Measurements from ENCODE around the gene METTL26. TPM values are rescaled to one million over a fixed set of nuclear protein-coding genes. Genes with fewer than 3 reads are reported as not detected.
A peak's percentile ranks its signal among the peaks of the same experiment; 100 is the strongest.

METTL26 gene
- total RNA-seq, 2 experiments from 2014 or later = 119 to 133 TPM

- Mint-ChIP-seq H3K27ac (peak overlapping the region; percentile 63), H3K4me1 (ENCODE audit: low read depth) (peaks cover 22% of the 10 kb centered on the region), H3K9me3 (no peaks in the 10 kb centered on the region), H3K36me3 (ENCODE audit: low read depth) (peaks cover 13% of the 10 kb centered on the region), H3K27me3 (no peaks in the 10 kb centered on the region), H3K4me3 (peak overlapping the region; percentile 83)
- intact Hi-C loops (cut with micrococcal nuclease) = no loop called here
- ChIA-PET POLR2A (interaction anchor here (0.8 to 1.5 kb wide), 2 partner anchors 20 to 46 kb away, joined by 3 to 5 read pairs; partner anchors contain the start of gene METTL26), CTCF (no interaction called here)
- no peak for TF ChIP-seq CTCF (IDR thresholded peaks at IDR 0.05)
- DNase-seq = no peak
- ATAC-seq = no peak
These were observed 45.3 kb downstream of the METTL26 start for GRCh38 chr16:590815-591200.

- no peaks in the 10 kb centered on the region for H3K9me3 Mint-ChIP-seq
- ATAC-seq = no peak
- H3K36me3 Mint-ChIP-seq (ENCODE audit: low read depth) = peaks cover 13% of the 10 kb centered on the region
- H3K4me3 Mint-ChIP-seq = peak overlapping the region; percentile 83
- H3K27ac Mint-ChIP-seq = peak overlapping the region; percentile 63
- intact Hi-C loops (cut with micrococcal nuclease) = no loop called here
- ChIA-PET CTCF (no interaction called here), POLR2A (interaction anchor here (0.8 to 1.5 kb wide), 2 partner anchors 20 to 46 kb away, joined by 3 to 5 read pairs; partner anchors contain the start of gene METTL26)
- H3K4me1 Mint-ChIP-seq (ENCODE audit: low read depth) = peaks cover 22% of the 10 kb centered on the region
- TF ChIP-seq CTCF (IDR thresholded peaks at IDR 0.05) = no peak
- DNase-seq = peak; percentile 36
- H3K27me3 Mint-ChIP-seq = no peaks in the 10 kb centered on the region
These were observed 45.8 kb downstream of the METTL26 start for GRCh38 chr16:590188-590814.

- intact Hi-C loops (cut with micrococcal nuclease) = loop anchor here (10.0 kb wide), 1 partner anchor 75 kb away; the partner anchor contains the start of gene RHOT2
- ATAC-seq (peak; percentile 89), DNase-seq (peak; percentile 99)
- Mint-ChIP-seq H3K9me3 (no peaks in the 10 kb centered on the region), H3K27ac (peak within 1 kb of the TSS; percentile 97), H3K4me1 (ENCODE audit: low read depth) (peaks cover 22% of the 10 kb centered on the region), H3K36me3 (ENCODE audit: low read depth) (peaks cover 13% of the 10 kb centered on the region), H3K4me3 (peak within 1 kb of the TSS; percentile 83), H3K27me3 (no peaks in the 10 kb centered on the region)
- no peak for TF ChIP-seq CTCF (IDR thresholded peaks at IDR 0.05)
- ChIA-PET CTCF (no interaction called here), POLR2A (interaction anchor here (1.5 kb wide), 1 partner anchor 47 kb away, joined by 5 read pairs; the partner anchor contains the start of gene METTL26)
These were observed 46.4 kb downstream of the METTL26 start, which contains the start of gene RAB40C for GRCh38 chr16:589658-590187. Gene RAB40C (plus strand): TSS chr16:590066. CDS start chr16:590292, 226 bp downstream.

DNA sequence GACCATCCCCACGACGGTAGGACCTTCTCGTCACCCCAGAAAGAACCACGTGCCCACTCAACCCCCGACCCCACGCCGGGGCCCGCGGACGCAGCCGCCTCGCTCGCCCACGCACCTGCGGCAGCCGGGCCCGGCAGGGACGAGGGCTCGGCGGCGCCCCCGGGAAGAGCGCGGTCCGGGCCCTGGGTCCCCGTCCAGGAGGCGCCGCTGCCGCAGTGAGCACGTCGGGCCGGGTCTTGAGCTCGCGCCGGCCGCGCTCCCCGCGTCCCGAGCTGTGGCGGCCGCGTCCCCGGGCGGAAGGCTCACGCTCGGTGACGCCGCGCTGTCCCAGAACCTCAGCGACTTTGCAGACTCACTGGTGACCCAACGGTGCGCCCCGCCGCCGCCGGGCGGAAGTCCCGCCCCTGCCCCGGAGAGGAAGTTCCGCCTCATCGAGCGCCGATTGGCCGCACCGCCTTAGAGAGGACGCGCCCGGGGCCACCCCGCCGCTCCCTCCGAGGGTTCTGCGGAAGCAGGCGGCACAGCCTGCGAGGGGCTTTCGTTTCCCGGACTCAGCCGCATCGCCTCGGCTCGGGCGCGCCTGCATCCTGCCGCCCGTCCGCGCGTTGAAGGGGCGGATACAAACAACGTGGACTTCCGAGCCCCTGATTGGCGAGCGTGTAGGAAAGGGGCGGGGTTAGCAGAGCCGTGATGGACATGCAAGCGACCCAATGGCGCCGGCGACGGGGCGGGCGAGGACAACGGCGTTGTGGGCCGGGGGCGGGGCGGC is 47.0 kb downstream of the METTL26 start:
- ATAC-seq (peak; percentile 79), DNase-seq (peak; percentile 98)
- Mint-ChIP-seq H3K36me3 (ENCODE audit: low read depth) (peaks cover 13% of the 10 kb centered on the region), H3K9me3 (no peaks in the 10 kb centered on the region), H3K4me1 (ENCODE audit: low read depth) (peaks cover 22% of the 10 kb centered on the region), H3K27ac (peak overlapping the region; percentile 98), H3K27me3 (no peaks in the 10 kb centered on the region), H3K4me3 (peak overlapping the region; percentile 83)
- ChIA-PET POLR2A (interaction anchor here (0.6 to 1.9 kb wide), 13 partner anchors 10 to 164 kb away, joined by 3 to 8 read pairs (median 4); partner anchors contain the start of genes METTL26, PIGQ, RAB11FIP3 and RHOT2), CTCF (interaction anchor here (1.4 to 1.8 kb wide), 2 partner anchors 12 to 17 kb away, joined by 3 to 5 read pairs; no protein-coding TSS in a partner anchor)
- no peak for TF ChIP-seq CTCF (IDR thresholded peaks at IDR 0.05)
- intact Hi-C loops (cut with micrococcal nuclease) = loop anchor here (10.0 kb wide), 1 partner anchor 76 kb away; the partner anchor contains the start of gene RHOT2
